AG10803 (cell line): ENCODE measurements around the gene DAP.
A peak's percentile ranks its signal among the peaks of the same experiment; 100 is the strongest.

Experiments used
- DNase-seq: peaks from one replicate; pipeline ENCODE4 v3.0.0; 2010; ENCODE audit warnings: low read depth
- H3K4me3 ChIP-seq: 2 replicates; pipeline ENCODE4 v1.5.1; 2011; ENCODE audit warnings: mild to moderate bottlenecking, low read length, control low read depth
- TF ChIP-seq, protein P1 (sequence below): conservative IDR thresholded peaks from 2 replicates; pipeline ENCODE4 v1.5.1; 2011; ENCODE audit warnings: mild to moderate bottlenecking, low read length, control low read depth, inconsistent platforms

Gene DAP

DNA sequence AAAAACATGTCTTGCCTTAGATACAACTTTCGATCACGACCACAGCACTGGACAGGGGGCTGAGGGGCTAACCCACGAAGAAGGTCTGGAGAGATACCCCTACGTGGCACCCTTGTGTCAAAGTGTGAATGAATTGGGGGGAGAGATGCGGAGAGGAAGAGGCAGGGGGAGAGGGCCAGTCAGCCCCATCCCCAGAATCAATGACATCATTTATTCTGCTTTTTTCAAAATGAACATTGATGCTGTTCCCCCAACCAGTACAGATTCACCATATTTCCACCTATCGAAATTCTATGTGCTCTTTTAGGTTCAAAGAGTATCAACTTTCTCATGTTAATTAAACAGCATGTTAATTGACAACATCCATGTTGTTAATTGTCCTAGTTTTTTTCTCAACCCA, 32.4 kb downstream of the DAP start:
- no peak for DNase-seq
- H3K4me3 ChIP-seq = no peak overlapping the region
- TF ChIP-seq, protein P1, sequence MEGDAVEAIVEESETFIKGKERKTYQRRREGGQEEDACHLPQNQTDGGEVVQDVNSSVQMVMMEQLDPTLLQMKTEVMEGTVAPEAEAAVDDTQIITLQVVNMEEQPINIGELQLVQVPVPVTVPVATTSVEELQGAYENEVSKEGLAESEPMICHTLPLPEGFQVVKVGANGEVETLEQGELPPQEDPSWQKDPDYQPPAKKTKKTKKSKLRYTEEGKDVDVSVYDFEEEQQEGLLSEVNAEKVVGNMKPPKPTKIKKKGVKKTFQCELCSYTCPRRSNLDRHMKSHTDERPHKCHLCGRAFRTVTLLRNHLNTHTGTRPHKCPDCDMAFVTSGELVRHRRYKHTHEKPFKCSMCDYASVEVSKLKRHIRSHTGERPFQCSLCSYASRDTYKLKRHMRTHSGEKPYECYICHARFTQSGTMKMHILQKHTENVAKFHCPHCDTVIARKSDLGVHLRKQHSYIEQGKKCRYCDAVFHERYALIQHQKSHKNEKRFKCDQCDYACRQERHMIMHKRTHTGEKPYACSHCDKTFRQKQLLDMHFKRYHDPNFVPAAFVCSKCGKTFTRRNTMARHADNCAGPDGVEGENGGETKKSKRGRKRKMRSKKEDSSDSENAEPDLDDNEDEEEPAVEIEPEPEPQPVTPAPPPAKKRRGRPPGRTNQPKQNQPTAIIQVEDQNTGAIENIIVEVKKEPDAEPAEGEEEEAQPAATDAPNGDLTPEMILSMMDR = no peak

DNA sequence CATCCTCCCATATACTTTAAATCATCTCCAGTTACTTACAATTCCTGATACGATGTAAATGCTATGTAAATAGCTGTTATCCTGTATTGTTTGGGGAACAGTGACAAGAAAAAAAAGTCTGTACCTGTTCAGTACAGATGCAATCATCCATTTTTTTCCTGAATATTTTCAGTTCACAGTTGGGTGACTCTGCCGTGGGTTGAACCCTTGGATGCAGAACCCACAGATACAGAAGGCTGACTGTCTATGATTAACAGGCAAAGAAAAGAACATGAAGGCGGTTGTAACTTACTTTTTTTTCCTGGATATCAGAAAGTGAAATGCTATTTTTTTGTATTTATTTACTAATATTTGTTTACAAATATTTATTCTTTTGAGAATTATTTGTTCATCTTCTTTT, 33.2 kb downstream of the DAP start:
- TF ChIP-seq, protein P1 = no peak
- no peak for DNase-seq
- H3K4me3 ChIP-seq = no peak overlapping the region

DNA sequence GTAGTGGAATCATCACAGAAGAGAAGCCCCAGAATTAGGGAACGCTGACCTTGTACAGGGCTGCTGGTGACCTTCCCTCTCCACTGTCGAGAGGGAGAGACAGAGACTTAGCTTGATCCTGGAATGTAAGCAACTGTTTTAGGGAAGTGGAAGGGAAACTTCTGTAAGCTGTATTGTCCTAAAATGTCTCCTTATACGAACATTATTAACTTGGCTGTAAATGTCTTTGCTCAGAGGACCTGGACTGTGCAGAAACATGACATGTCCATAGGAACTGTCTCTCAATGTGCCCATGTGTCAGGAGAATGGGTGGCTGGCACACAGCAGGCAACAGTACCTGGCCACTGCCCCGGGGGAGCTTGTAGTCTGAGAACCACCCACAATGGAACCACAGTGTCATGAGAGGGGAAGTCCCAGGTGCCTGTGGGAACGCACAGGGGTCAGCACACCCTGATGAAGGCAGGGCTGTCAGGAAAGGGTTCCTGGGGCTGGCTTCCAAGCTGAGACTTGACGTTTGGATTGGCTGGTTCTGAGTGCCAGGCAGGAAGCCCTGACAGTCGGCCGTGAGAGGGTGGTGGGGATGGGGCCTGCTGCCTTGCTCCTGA, 34.0 kb downstream of the DAP start:
- no peak for DNase-seq
- H3K4me3 ChIP-seq = no peak overlapping the region
- TF ChIP-seq, protein P1 = no peak

DNA sequence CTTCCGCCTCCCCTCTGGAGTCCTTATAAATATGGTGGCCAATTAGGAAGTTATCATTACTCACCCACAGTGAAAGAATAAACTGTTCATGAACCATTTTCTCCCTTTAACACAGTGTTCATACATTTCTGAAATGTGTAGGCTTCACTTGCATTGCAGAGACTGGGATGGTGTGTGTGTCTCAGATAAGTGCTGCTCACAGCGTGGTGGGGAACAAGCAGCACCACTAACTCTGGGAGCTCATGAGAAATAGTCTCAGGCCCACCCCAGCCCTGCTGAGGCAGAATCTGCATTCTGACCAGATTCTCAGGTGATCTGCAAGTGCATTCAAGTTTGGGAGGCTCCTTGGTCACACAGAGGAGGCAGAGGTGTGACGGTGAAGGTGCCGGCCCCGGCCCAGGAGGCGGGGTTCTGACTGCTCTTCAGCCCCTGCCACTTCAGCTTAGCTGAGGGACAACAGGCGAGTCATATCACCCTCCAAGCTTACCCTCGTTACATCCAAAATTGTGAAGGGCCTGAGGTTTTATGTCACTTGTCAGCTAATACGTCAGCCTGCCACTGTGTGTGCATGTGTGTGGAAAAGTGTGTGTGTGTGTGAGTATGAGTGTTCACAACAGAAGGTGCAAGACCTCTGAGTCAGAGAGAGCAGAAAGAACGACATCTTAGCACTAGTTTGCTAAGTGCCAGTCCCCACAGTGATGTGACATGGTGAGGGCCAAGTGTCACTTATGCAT, 34.7 kb downstream of the DAP start:
- no peak overlapping the region for H3K4me3 ChIP-seq
- DNase-seq = no peak
- TF ChIP-seq, protein P1 = no peak

- no peak for DNase-seq
- no peak overlapping the region for H3K4me3 ChIP-seq
- TF ChIP-seq, protein P1 = no peak
Measured at GRCh38 chr5:10725636-10726035, 35.4 kb downstream of the DAP start.

GRCh38 chr5:10724781-10725507, 36.1 kb downstream of the DAP start:
- DNase-seq = peak; percentile 61
- TF ChIP-seq, protein P1 = peak; percentile 22; the same call in 1 of the 2 replicates
- H3K4me3 ChIP-seq = no peak overlapping the region; the same call in 1 of the 2 replicates
